Testis (tissue), 3 donors: ENCODE data around the gene CAMKK2. TPM values are rescaled to one million over a fixed set of nuclear protein-coding genes. Genes with fewer than 3 reads are reported as not detected.
A peak's percentile ranks its signal among the peaks of the same experiment; 100 is the strongest.

Experiments used
- DNase-seq: peaks from one replicate; pipeline ENCODE4 v3.0.0-alpha.2; 2019
- H3K27ac ChIP-seq, 2 donors: fragments of 200-600 bp; sonication (generic); one replicate each; pipeline ENCODE4 v1.5.1; 2019
- H3K27me3 ChIP-seq: fragments of 200-600 bp; sonication (generic); one replicate; pipeline ENCODE4 v1.5.1; 2019
- H3K36me3 ChIP-seq: fragments of 200-600 bp; sonication (generic); one replicate; pipeline ENCODE4 v1.5.1; 2017; ENCODE audit warnings: low read depth; ENCODE audit errors: missing control alignments
- H3K4me1 ChIP-seq: fragments of 200-600 bp; sonication (generic); one replicate; pipeline ENCODE4 v1.5.1; 2019
- H3K4me3 ChIP-seq, 2 donors: fragments of 200-600 bp; sonication (generic); one replicate each; pipeline ENCODE4 v1.5.1; 2017 to 2019
- H3K9me3 ChIP-seq: fragments of 200-600 bp; sonication (generic); one replicate; pipeline ENCODE4 v1.5.1; 2017
- POLR2A ChIP-seq: fragments of 450-650 bp; IDR thresholded peaks from one replicate; pipeline ENCODE4 v1.6.1; 2017; ENCODE audit warnings: antibody characterized with exemption, mild to moderate bottlenecking, moderate library complexity
- WGBS, 2 donors: methylation state at CpG; one replicate each; pipeline ENCODE4 v1.1.5; 2018; 5-methylcytosine and 5-hydroxymethylcytosine counted together
- intact Hi-C: fragments of 100-400 bp; cut with DNase I; formaldehyde crosslinking; loops from one replicate; pipeline ENCODE4 v1.15.1; 2023; ENCODE audit warnings: low total_unique reads
- polyA plus RNA-seq: library from polyadenylated mRNA; stranded (reverse); fragments of 350-450 nt; fragmentation: Illumina TruSeq; extraction: RNeasy Lipid Tissue Mini Kit (QIAGEN cat#74804); gene quantifications from one replicate; pipeline ENCODE4 v1.2.3, GENCODE V29; 2014; ENCODE audit warnings: low read depth, low replicate concordance; ENCODE audit not compliant: insufficient read depth
- total RNA-seq, 2 donors: library from RNA; depleted of rRNA; stranded (reverse); fragments of >200 nt; gene quantifications; one replicate each; pipeline ENCODE4 v1.2.3, GENCODE V29; 2016
- TF ChIP-seq, protein P1 (sequence below), 3 experiments: fragments of 450-650 bp in 2 of 3; fragments of 200-600 bp in 1 of 3; sonication (generic) in 1 of 3; IDR thresholded peaks; one replicate each; pipeline ENCODE4 v1.5.1; 2016 to 2019; ENCODE audit warnings: antibody characterized with exemption in 3 of 3, mild to moderate bottlenecking in 2 of 3, moderate library complexity in 1 of 3

The CAMKK2 gene
- total and polyA plus RNA-seq, 3 donors from 2014 or later, result 17.1 to 22.1 (median 21.5) TPM

GRCh38 chr12:121239351-121240061 is 57.0 kb downstream of the CAMKK2 start:
- no peaks in the 10 kb centered on the region for H3K27me3 ChIP-seq
- no peaks in the 10 kb centered on the region for H3K36me3 ChIP-seq
- no peaks in the 10 kb centered on the region for H3K9me3 ChIP-seq
- peaks cover 23% of the 10 kb centered on the region for H3K4me1 ChIP-seq
- TF ChIP-seq, protein P1, sequence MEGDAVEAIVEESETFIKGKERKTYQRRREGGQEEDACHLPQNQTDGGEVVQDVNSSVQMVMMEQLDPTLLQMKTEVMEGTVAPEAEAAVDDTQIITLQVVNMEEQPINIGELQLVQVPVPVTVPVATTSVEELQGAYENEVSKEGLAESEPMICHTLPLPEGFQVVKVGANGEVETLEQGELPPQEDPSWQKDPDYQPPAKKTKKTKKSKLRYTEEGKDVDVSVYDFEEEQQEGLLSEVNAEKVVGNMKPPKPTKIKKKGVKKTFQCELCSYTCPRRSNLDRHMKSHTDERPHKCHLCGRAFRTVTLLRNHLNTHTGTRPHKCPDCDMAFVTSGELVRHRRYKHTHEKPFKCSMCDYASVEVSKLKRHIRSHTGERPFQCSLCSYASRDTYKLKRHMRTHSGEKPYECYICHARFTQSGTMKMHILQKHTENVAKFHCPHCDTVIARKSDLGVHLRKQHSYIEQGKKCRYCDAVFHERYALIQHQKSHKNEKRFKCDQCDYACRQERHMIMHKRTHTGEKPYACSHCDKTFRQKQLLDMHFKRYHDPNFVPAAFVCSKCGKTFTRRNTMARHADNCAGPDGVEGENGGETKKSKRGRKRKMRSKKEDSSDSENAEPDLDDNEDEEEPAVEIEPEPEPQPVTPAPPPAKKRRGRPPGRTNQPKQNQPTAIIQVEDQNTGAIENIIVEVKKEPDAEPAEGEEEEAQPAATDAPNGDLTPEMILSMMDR (IDR thresholded peaks at IDR 0.05), result no peak
- TF ChIP-seq POLR2A, result no peak
- intact Hi-C loops, result no loop called here
- peak overlapping the region; percentile 2 to 59 for H3K27ac ChIP-seq
- DNase-seq, result no peak
- H3K4me3 ChIP-seq, result no peak overlapping the region
- WGBS, 2 donors, result 81 to 82% methylated on average over 6 of the region's 6 CpGs

DNA sequence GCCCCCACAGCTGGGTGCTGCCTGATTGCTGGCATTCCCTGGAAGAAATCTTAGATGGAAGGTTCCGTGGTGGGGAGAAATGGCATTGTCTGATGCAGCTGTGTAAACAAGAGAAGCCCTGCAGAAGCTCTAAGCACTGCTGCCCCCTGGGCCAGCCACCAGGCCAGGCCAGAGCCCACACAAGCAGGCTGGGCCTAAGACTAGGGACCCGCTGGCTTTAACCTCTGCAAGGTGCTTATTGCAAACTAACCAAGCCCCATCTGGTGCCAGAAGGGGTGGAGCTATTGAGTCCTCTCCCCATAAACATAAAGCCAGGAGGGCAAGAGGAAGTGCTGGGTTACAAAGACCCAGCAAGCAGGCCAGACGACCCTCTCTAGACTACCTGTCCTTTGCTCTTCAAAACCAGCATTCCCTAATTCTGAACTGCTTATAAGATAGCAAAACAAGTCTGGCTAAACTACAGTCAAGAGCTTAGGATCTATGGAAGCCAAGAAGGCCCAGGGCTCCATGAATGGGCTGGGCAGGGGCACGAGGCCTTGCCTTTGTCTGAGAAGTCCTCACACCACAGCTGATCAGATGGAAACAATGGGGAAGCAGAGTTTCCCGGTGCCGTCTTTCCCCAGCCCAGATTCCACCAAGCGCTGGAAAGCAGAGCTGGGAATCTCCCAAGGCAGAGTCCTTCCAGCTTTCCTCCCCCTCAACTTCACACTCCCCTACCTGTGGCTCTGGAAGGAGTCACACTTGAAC is 57.7 kb downstream of the CAMKK2 start:
- intact Hi-C loops, result no loop called here
- WGBS, 2 donors, result 51 to 72% methylated on average over 6 to 7 of the region's 7 CpGs
- peak overlapping the region in 1 of 2 donors; percentile 2 for H3K27ac ChIP-seq
- H3K9me3 ChIP-seq, result no peaks in the 10 kb centered on the region
- no peaks in the 10 kb centered on the region for H3K36me3 ChIP-seq
- no peaks in the 10 kb centered on the region for H3K27me3 ChIP-seq
- no peak for TF ChIP-seq POLR2A
- TF ChIP-seq, protein P1 (IDR thresholded peaks at IDR 0.05), result no peak
- H3K4me1 ChIP-seq, result peaks cover 23% of the 10 kb centered on the region
- DNase-seq, result no peak
- no peak overlapping the region for H3K4me3 ChIP-seq

GRCh38 chr12:121238086-121238485 is 58.4 kb downstream of the CAMKK2 start:
- WGBS, 2 donors, result 95 to 98% methylated on average over 4 of the region's 4 CpGs
- Histone ChIP-seq H3K27ac (no peak overlapping the region), H3K4me3 (no peak overlapping the region), H3K36me3 (no peaks in the 10 kb centered on the region), H3K9me3 (no peaks in the 10 kb centered on the region), H3K27me3 (no peaks in the 10 kb centered on the region), H3K4me1 (peaks cover 23% of the 10 kb centered on the region)
- intact Hi-C loops, result no loop called here
- no peak for DNase-seq
- no peak for TF ChIP-seq POLR2A
- TF ChIP-seq, protein P1 (IDR thresholded peaks at IDR 0.05), result no peak

- no peak overlapping the region for H3K4me3 ChIP-seq
- no peak overlapping the region for H3K27ac ChIP-seq
- no peak for DNase-seq
- peaks cover 23% of the 10 kb centered on the region for H3K4me1 ChIP-seq
- WGBS, 2 donors, result 82 to 87% methylated on average over 8 of the region's 8 CpGs
- TF ChIP-seq, protein P1 (IDR thresholded peaks at IDR 0.05), result no peak
- no peak for TF ChIP-seq POLR2A
- H3K9me3 ChIP-seq, result no peaks in the 10 kb centered on the region
- no peaks in the 10 kb centered on the region for H3K27me3 ChIP-seq
- intact Hi-C loops, result no loop called here
- no peaks in the 10 kb centered on the region for H3K36me3 ChIP-seq
Observed at GRCh38 chr12:121237415-121237814, 59.1 kb downstream of the CAMKK2 start.
